ENCODE measurements around the gene MCM10. TPM values are rescaled to one million over a fixed set of nuclear protein-coding genes. Genes with fewer than 3 reads are reported as not detected.

The MCM10 gene
- polyA plus RNA-seq, 1 experiment: 2.3 TPM

DNA sequence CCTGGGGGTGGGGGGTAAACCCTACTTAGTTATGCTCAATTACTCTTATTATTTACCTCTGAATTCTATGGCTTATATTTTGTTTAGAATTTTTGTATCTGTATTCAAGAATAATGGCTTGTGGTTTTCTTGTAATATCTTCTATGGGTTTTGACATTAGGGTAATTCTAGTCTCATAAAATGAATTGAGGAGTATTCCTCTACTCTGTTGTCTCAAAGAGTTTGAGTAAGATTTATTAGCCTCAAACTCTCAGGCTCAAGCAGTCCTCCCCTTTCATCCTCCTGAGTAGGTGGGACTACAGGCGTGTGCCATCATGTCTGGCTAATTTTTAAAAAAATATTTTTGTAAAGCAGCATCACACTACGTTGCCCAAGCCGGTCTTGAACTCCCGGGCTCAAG, 92.4 kb downstream of the MCM10 start:
- Histone ChIP-seq H3K4me3 (ENCODE audit: low read depth, low read length) (no peak overlapping the region), H3K27me3 (ENCODE audit: control insufficient read depth, insufficient read depth, low read length) (no peaks in the 10 kb centered on the region), H3K36me3 (ENCODE audit: control insufficient read depth, insufficient read depth, low read length) (no peaks in the 10 kb centered on the region)
- POLR2A ChIA-PET: no interaction called here
- DNase-seq (ENCODE audit: low read depth): no peak
- CTCF ChIA-PET: no interaction called here
- TF ChIP-seq CTCF (IDR thresholded peaks at IDR 0.05; ENCODE audit: insufficient read depth, low read depth, low read length): no peak

DNA sequence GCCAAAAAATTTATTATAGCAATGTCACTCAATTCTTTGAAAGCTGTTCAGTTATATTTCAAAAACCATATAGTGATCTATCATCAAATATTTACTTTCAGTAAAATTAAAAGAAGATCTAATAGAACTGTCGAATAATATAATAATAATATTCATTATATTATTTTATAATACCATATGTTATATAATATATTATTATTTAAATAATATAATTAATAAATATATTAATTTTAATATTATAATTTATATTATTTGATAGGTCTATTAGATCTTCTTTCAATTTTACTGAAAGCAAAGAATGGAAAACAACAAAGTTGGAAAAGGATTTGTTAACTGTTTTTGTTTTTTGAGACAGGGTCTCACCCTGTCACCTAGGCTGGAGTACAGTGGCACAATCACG, 95.3 kb downstream of the MCM10 start:
- Histone ChIP-seq H3K27me3 (ENCODE audit: control insufficient read depth, insufficient read depth, low read length) (no peaks in the 10 kb centered on the region), H3K36me3 (ENCODE audit: control insufficient read depth, insufficient read depth, low read length) (no peaks in the 10 kb centered on the region), H3K4me3 (ENCODE audit: low read depth, low read length) (no peak overlapping the region)
- CTCF ChIA-PET: no interaction called here
- DNase-seq (ENCODE audit: low read depth): no peak
- no peak for TF ChIP-seq CTCF (IDR thresholded peaks at IDR 0.05; ENCODE audit: insufficient read depth, low read depth, low read length)
- POLR2A ChIA-PET: interaction anchor here (0.7 kb wide), 1 partner anchor 46 kb away, joined by 3 read pairs; no protein-coding TSS in a partner anchor

- ChIA-PET CTCF (no interaction called here), POLR2A (no interaction called here)
- Histone ChIP-seq H3K36me3 (ENCODE audit: control insufficient read depth, insufficient read depth, low read length) (no peaks in the 10 kb centered on the region), H3K27me3 (ENCODE audit: control insufficient read depth, insufficient read depth, low read length) (no peaks in the 10 kb centered on the region), H3K4me3 (ENCODE audit: low read depth, low read length) (no peak overlapping the region)
- TF ChIP-seq CTCF (IDR thresholded peaks at IDR 0.05; ENCODE audit: insufficient read depth, low read depth, low read length): no peak
- DNase-seq (ENCODE audit: low read depth): no peak
Observed at GRCh38 chr10:13257621-13258140, 96.3 kb downstream of the MCM10 start.

Small RNA genes lying within 50 kb of the gene (small RNA-seq; reads per million reads assigned to genes)
- not detected for gene RNU6-6P (ENCODE audit: insufficient read length, low read depth, low replicate concordance)

Other genes starting within 250 kb of the MCM10 start
- 0.02 TPM in 1 of 2 replicates, not detected in the other for gene CCDC3, start 159.8 kb upstream of the MCM10 start, polyA plus RNA-seq (2011; rRNA removed)
- 58.0 and 59.1 TPM in 2 replicates for gene OPTN, start 61.4 kb upstream of the MCM10 start, polyA plus RNA-seq (2011; rRNA removed)
- gene UCMA, start 72.8 kb downstream of the MCM10 start, polyA plus RNA-seq (2011; rRNA removed): not detected in 2 replicates
- gene PHYH, start 138.5 kb downstream of the MCM10 start, polyA plus RNA-seq (2011; rRNA removed): 7.1 and 11.0 TPM in 2 replicates
- gene SEPHS1, start 186.7 kb downstream of the MCM10 start, polyA plus RNA-seq (2011; rRNA removed): 41.9 and 60.6 TPM in 2 replicates